SIG-M5 treated with dmso at 0.1 percent for 504 hours (cell line): ENCODE results near the gene OR52A5.
"Not testable (repeated sequence)": the region's sequence is repeated elsewhere in the genome, so short reads cannot be mapped to it uniquely, and the experiment has no call there.

ENCODE experiments used
- DNase-seq: peaks from one replicate; lab custom pipeline; 2025; ENCODE audit not compliant: unreplicated experiment; lab: John Stamatoyannopoulos, UW

The OR52A5 gene

DNA sequence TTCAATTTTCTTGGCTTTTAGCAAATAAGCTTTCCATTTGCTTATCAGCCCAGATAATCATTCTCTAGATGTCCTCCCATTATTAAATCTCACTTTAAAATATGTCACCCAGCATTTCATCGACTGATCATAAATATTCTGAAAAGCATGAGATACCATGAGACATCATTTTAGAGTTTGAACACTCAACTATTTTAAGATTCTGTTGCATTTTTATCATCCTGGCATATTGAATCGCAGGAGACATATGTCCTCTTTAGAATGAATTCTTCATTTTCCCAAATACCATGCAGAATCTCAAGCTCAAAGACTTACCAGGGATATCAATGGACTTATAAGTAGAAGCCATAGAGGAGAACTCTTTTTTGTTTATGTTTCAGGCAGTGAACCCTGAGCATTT, at the start of gene OR52A5:
Gene OR52A5, minus strand, starts transcription at position 361 of the 400 bp plus-strand sequence. CDS start 5,714 bp downstream, outside the sequence.
- no peak for DNase-seq

DNA sequence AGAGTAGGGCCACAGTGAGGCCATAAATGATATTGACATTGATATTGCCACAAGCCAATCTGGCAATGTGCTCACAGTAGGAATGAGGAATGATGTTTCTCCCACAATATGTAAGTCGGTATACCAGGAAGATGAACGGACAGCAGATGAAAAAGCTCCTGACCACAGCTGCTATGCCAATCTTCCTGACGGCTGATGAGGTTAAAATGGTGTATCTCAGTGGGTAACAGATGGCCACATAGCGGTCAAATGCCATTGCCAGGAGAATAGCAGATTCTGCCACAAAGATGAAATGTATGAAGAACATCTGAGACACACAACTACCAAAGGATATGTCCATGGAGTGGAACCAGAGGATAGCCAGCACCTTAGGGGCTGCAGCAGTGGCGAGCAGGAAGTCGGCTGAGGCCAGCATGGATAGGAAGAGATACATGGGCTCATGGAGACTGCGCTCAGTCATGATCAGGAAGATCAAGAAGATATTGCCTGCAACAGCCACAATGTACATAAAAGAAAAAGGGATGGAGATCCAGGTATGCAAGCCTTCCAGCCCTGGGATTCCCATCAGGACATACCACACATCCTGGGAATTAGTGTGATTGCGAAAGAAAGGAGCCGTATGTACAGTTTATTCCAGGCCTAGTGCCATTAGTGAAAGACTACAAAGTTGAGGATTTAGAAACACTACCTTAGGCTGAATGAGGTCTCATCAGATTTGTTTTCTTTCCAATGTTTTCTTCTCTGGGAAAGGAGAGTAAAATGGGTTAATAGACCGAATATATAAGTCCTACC, 40.1 kb upstream of the OR52A5 start:
- DNase-seq: no peak

DNA sequence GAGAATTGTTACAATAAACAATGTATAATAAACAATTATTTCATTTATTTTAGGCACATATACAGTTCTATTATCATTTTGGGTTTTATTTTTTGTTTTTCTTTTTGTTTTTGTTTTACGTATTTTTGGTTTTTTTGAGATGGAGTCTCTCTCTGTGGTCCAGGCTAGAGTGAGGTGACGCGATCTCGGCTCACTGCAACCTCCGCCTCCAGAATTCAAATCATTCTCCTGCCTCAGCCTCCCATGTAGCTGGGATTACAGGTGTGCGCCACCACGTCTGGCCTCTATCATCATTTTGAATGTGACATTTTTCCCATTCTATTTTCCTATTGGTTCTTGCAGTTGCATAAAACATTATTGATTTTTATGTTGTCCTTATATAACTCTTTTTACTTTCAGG, 36.8 kb upstream of the OR52A5 start:
- DNase-seq: no peak

DNA sequence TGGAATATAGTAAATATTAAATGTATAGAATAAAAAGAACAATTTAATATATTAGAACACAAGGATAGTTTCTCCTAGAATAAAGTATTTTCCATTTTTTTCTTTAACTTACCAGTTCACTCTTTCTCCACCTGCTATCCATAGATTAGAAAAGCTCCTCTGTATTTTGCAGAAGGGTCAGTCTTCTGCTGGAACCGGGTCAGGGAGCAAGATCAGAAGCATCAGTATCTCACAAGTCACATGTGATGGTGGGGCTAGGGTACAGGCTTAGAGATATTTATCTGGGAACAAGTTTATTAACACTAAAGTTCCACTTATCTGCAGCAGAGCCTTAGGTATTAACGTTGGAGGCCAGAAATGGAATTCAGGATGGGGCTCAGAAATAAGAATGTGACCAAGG, 33.7 kb upstream of the OR52A5 start:
- DNase-seq: no peak

DNA sequence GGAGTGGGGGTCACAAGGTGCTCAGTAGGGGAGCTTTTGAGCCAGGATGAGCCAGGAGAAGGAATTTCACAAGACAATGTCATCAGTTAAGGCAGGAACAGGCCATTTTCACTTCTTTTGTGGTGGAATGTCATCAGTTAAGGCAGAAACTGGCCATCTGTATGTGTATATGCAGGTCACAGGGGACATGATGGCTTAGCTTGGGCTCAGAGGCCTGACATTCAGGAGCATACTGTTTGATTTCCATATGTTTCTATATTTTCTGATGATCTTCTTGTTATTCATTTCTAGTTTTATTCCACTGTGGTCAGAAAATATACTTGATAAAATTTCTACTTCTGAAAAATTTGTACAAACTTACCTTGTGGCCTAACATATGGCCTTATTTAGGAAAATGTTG, 27.7 kb upstream of the OR52A5 start:
- DNase-seq: not testable (repeated sequence)

DNA sequence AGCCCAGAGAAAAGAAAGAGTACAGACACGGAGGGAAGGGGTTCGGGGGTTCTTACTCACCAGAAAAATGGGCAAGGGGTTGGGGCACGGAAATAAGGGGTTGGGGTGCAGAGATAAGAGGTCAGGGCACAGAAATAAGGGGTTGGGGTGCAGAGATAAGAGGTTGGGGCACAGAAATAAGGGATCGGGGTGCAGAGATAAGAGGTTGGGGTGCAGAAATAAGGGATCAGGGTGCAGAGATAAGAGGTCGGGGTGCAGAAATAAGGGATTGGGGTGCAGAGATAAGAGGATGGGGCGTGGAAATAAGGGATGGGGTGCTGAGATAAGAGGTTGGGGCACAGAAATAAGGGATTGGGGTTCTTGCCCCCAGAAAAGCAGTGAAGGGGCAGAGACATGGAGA, 26.7 kb upstream of the OR52A5 start:
- DNase-seq: not testable (repeated sequence)

DNA sequence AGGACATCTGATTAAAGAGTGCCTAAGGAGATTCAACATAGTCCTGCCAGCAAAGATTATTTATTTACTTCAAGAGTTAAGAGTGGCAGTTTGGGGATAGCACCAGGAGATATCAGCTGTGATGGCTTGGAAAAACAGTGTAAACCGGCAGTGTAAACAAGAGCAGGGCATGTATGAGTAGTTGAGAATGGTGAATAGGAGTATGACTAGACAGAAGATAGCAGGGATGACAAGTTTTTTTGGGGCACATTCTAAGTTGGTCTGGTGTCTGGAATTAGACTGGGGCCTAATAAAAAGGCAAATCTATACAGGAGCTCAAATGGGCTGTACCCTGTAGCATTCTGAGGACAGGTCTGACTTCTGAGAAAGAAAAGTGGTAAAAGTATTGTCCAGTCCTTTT, 22.9 kb upstream of the OR52A5 start:
- DNase-seq: not testable (repeated sequence)

DNA sequence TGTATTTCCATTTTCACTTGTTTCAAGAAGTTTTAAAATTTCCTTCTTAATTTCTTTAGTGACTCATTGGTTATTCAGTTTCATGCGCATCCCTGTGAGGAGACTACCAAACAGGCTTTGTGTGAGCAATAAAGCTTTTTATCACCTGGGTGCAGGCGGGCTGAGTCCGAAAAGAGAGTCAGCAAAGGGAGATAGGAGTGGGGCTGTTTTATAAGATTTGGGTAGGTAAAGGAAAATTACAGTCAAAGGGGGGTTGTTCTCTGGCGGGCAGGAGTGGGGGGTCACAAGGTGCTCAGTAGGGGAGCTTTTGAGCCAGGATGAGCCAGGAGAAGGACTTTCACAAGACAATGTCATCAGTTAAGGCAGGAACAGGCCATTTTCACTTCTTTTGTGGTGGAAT, 22.1 kb upstream of the OR52A5 start:
- DNase-seq: not testable (repeated sequence)

DNA sequence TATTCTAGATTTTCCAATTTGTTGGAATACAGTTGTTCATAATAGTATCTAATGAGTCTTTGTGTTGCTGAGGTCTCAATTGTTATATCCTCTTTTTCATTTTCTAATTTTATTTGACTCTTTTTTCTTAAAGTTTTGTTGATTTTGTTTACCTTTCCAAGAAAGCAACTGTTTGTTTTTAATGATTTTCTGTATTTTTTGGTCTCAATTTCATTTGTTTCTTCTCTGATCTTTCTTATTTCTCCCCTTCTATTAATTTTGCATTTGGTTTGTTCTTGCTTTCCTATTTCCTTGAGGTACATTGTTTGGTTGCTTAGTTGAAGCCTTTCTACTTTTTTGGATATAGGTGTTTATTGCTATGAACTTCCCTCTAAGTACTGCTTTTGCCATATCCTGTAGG, 21.6 kb upstream of the OR52A5 start:
- DNase-seq: no peak

DNA sequence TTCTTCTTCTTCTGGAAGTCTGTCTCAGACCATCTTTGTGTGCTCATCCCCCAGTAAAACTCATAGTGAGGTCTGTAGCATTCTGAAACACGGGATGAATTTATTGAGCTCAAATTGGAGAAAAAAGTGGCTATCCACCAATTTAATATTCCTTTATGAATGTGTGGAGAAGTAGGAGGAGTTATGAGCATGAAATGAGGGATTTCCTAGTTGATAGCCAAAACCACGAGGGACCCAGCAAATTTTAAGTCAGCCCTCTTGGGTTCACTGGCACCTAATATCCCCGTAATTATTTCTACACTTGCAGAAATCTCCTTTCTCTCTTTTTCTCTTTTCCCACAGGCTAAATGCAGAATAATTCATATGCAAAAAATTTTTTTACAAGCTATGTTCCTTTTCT, 16.5 kb upstream of the OR52A5 start, which contains the start of gene OR52A1:
Gene OR52A1, minus strand, starts transcription at position 101 of the 400 bp plus-strand sequence. CDS start 2,388 bp downstream, outside the sequence.
- no peak for DNase-seq

DNA sequence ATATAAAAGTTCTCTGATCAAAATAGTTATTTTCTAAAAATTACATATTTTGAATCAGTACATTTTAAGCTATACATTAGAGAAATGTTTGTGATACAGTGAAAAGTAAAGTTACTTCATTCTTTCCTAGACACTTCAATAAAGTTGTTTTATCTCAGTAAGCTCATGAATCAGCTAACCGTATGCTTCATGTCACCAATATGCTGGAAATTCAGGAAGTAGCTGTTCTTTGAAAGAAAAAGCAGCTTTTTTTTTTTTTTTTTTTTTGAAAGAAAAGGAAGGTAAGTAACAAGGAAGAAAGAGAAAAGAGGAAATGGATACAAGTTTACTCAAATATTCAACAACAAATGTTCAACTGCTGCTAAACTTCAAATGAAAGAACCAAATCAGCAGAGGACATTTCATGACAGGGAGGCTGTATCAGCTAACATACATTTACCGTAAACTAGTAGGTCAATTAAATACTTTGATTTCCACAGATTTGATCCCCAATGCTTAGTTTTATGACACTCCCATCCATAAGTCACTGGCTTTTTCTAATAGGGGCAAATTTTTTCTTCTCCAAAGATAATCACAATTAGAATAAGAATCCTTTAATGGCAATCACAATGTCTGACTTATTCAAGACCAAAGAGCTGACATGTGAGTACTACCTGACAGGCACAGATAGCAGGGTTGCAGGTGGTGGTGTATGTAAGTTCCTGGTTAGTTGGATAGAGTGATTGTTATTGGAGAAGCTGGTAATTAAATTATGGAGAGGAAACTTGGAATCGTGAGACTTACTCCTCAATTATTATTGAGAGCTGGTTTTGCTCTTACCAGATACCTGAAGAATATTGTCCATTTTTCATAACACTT, 15.6 kb upstream of the OR52A5 start:
- no peak for DNase-seq

DNA sequence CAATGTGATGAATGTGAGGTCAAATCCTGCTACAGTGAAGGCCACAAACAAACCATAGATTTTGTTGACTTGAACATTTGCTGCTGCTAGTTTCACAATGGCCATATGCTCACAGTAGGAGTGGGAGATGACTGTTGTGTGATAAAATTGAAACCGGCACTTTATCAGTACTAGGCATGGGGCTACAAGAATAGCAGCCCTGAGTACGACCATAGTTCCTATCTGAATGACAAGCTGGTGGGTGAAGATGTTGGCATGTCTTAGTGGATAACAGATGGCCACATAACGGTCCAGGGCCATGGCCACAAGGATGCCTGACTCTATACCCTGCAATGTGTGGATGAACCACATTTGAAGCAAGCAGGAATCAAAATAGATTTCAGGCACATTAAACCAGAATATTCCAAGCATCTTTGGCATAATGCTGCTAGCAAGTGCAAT, 13.6 kb upstream of the OR52A5 start:
- DNase-seq: no peak

DNA sequence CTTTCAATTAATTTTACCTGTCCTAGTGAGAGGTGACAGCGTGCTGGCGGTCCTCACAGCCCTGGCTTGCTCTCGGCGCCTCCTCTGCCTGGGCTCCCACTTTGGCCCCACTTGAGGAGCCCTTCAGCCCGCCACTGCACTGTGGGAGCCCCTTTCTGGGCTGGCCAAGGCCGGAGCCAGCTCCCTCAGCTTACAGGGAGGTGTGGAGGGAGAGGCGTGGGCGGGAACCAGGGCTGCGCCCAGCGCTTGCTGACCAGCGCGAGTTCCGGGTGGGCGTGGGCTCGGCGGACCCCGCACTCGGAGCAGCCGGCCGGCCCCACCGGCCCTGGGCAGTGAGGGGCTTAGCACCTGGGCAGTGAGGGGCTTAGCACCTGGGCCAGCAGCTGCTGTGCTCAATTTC, 6.0 kb upstream of the OR52A5 start:
- not testable (repeated sequence) for DNase-seq

DNA sequence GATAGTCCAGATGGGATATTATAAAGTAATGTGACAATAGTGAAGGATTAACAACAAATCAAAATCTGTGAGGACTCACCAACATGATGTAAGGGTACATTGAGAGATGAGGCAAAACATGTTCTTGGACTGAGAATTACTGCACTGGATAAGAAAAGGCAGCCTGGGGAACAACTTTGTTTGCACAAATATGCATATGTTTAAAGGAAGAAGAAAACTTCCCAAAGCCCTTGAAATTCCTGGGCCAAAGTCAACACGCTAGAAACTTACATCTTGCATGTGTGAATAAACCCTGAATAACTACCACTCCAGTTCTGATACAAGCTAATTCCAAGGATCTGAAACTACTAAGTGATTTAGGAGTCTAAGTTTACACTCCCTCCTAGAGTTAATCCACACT, 1.1 kb downstream of the OR52A5 start:
- no peak for DNase-seq

DNA sequence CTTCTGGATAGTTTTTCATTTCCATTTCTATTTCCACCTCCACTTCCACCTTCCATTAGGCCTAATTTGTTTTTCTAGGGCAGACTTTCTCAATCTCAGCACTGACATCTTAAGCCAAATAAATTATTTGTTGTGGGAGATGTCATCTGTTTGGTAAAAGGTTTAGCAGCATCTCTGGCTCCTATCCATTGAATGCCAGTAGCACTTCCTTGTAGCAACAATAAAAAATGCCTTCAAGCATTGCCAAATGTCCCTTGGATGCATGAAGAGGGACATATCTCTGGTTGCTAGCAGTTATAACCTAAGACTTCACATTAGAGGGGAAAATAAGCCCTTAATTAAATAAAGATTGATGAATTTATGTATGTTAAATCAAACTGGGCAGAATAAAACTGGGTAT, 1.9 kb downstream of the OR52A5 start:
- no peak for DNase-seq

DNA sequence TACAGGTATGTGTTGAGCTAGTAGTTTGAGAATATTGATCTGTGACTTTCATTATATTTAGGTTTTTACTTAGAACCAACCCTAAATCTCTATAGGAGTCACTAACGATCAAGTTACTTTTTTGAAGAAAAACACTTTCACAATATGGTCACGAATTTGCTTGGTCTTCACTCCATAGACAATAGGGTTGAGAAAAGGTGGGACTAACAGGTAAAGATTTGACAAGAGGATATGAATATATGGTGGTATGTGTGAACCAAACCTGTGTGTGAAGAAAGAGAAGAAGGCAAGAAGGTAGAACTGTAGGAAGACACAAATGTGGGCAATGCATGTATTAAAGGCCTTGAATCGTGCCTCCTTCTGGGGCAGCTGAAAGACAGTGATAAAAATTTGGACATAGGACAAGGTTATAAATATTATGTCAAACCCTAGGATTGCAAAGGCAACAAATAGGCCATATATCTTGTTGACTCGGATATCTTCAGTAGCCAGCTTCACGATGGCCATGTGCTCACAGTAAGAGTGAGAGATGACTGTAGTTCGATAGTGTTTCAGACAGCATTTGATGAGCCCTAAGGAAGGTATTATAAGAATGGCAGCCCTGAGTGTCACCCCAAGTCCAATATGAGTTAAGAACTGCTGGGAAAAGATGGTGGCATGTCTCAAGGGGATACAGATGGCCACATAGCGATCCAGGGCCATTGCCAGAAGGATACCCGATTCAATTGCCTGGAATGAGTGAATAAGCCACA, 6.4 kb downstream of the OR52A5 start:
- no peak for DNase-seq

DNA sequence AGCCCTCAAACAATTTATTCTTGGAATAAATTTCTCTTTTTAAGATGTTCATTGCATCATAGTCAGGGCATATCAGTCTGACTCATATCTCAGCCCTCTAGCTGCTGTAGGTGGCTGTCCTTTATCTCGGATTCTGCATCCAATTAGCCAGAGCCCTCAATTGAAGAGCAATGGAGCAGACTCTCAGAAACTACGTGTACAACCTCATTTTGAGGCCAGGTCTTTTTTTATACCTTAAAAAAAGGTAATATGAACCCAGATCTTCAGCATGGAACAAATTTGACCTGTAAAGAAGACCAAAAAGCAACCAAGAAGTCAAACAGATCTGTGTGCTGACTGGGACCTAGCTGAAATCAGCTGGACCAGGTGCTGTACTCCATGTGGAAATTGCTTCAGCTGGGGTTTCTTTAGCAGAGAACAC, 8.7 kb downstream of the OR52A5 start:
- DNase-seq: no peak

DNA sequence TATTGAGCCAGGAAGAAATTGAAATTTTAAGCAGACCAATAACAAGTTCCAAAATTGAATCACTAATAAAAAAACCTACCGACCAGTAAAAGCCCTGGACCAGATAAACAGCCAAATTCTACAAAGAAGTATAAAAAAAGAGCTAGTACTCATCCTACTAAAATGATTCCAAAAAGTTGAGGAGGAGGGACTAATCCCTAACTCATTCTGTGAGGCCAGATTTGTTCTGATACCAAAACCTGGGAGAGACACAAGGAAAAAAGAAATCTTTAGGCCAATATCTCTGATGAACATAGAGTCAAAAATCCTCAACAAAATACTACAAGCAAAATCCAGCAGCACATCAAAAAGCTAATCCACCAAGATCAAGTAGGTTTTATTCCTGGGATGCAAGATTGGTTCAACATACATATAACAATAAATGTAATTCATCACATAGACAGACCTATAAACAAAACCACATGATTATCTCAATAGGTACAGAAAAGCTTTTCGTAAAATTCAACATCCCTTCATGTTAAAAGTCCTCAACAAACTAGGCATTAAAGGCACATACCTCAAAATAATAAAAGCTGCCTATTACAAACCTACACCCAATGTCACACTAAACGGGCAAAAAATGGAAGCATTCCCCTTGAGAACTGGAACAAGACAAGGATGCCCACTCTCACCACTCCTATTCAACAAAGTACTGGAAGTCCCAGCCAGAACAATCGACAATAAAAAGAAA, 13.1 kb downstream of the OR52A5 start:
- DNase-seq: no peak

DNA sequence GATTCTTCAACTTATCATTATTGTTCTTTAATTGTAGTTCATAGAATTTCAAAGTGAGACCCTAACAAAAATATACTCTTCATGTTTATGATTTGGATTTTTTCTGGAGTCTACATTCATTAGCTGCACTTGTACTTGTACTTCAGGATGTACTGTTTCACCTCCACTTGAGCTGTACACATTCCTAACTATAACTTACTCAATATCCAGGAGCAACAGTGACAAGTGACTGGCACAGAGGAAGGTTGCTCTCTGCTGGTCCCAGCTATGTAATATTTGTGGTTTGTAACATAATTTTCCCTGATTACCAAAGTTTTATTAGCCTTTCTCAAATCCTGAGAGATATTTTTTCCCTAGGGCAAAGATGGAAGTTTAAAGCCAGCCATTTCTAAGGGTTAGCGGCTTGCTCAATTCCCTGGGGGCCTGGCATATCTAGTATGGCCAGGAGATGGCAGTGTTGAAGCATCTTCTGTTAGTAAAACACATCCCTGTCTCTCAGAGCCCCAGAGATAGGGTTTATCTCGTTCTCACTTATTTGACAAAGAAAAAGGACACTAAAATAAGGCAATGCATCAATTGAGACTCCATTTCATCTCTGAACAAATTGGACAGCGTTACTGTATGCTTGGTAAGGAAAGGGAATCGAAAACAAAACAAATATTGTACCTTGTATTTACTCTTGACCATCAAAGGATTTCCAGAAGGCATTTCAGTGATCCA, 14.2 kb downstream of the OR52A5 start:
- peak; percentile 46 for DNase-seq

DNA sequence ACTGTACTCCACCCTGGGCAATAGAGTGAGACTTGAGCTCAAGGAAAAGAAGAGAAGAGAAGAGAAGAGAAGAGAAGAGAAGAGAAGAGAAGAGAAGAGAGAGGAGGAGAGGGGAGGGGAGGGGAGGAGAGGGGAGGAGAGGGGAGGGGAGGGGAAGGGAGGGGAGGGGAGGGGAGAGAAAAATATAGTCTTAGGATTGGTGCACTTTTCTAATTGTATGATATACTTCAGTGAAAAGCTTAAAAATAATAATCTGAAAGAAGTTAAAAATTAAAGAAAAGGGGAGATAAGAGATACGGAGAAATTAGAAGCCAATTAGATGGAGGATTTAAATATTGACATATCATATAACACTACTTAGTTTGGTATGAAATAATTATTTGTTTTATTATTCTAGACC, 19.3 kb downstream of the OR52A5 start:
- no peak for DNase-seq
